Stomach (tissue), 4 donors: ENCODE results near the gene MLIP.

Experiments
- CTCF ChIP-seq, 7 experiments: fragments of 450-650 bp in 4 of 7; fragments of 200-600 bp in 3 of 7; sonication (generic) in 3 of 7; IDR thresholded peaks; one replicate each; pipeline ENCODE4 v1.5.1; 2016 to 2019; ENCODE audit warnings: antibody characterized with exemption in 7 of 7, control low read depth in 2 of 7, mild to moderate bottlenecking in 1 of 7
- POLR2A ChIP-seq, 4 donors: fragments of 450-650 bp; IDR thresholded peaks; one replicate each; pipeline ENCODE4 v1.6.1; 2016; ENCODE audit warnings: antibody characterized with exemption in 4 of 4, control low read depth in 2 of 4, mild to moderate bottlenecking in 1 of 4, moderate library complexity in 1 of 4

- TF ChIP-seq CTCF (IDR thresholded peaks at IDR 0.05) (no peak), POLR2A (IDR thresholded peaks at IDR 0.05) (no peak)
Measured at GRCh38 chr6:54286141-54286540, 174.9 kb downstream of the MLIP start.
